ENCODE data around the gene USB1. TPM values are rescaled to one million over a fixed set of nuclear protein-coding genes. Genes with fewer than 3 reads are reported as not detected.

USB1 gene
- total RNA-seq, 2 experiments from 2014 or later = 32.9 to 37.5 TPM

GRCh38 chr16:58011652-58012051, 10.4 kb downstream of the USB1 start:
- peaks cover 21% of the 10 kb centered on the region for H3K36me3 Mint-ChIP-seq (ENCODE audit: low read depth)
- TF ChIP-seq CTCF (IDR thresholded peaks at IDR 0.05) = no peak
- no peaks in the 10 kb centered on the region for H3K9me3 Mint-ChIP-seq
- no peak overlapping the region for H3K27ac Mint-ChIP-seq
- POLR2A ChIA-PET = interaction anchor here (1.5 kb wide), 1 partner anchor 12 kb away, joined by 6 read pairs; no protein-coding TSS in a partner anchor
- no peak overlapping the region for H3K4me3 Mint-ChIP-seq
- ATAC-seq (no peak), DNase-seq (no peak)
- CTCF ChIA-PET = no interaction called here
- H3K4me1 Mint-ChIP-seq (ENCODE audit: low read depth) = no peaks in the 10 kb centered on the region
- intact Hi-C loops (cut with micrococcal nuclease) = no loop called here
- no peaks in the 10 kb centered on the region for H3K27me3 Mint-ChIP-seq

DNA sequence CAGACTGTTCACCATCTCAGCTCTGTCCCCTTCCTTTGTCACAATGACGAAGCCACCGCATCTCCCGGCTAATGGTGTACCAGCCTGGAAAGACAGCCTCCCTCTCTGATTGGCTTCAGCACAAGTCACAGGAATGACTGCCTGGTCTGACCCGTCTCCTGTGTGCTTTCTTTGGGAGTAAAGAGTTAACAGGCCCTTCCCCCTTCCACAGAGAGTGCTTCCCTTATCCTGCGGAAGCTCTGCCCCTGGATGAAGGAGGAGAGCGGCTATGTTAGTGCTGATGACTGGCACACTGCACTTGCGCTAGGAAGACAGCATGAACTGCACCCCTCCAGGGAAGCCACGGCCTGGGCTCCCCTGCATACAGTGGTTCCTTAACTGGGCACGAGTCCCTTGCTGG, 11.3 kb downstream of the USB1 start:
- TF ChIP-seq CTCF (IDR thresholded peaks at IDR 0.05) = no peak
- POLR2A ChIA-PET = interaction anchor here (1.5 kb wide), 1 partner anchor 11 kb away, joined by 6 read pairs; no protein-coding TSS in a partner anchor
- Mint-ChIP-seq H3K9me3 (no peaks in the 10 kb centered on the region), H3K36me3 (ENCODE audit: low read depth) (peaks cover 15% of the 10 kb centered on the region), H3K4me1 (ENCODE audit: low read depth) (no peaks in the 10 kb centered on the region), H3K27me3 (no peaks in the 10 kb centered on the region), H3K4me3 (no peak overlapping the region), H3K27ac (no peak overlapping the region)
- no peak for ATAC-seq
- intact Hi-C loops (cut with micrococcal nuclease) = no loop called here
- CTCF ChIA-PET = no interaction called here
- DNase-seq = no peak

- Mint-ChIP-seq H3K27ac (no peak overlapping the region), H3K4me1 (ENCODE audit: low read depth) (no peaks in the 10 kb centered on the region), H3K36me3 (ENCODE audit: low read depth) (peaks cover 15% of the 10 kb centered on the region), H3K27me3 (no peaks in the 10 kb centered on the region), H3K4me3 (no peak overlapping the region), H3K9me3 (no peaks in the 10 kb centered on the region)
- ATAC-seq = no peak
- POLR2A ChIA-PET = interaction anchor here (1.5 kb wide), 1 partner anchor 10 kb away, joined by 6 read pairs; no protein-coding TSS in a partner anchor
- intact Hi-C loops (cut with micrococcal nuclease) = no loop called here
- DNase-seq = no peak
- no peak for TF ChIP-seq CTCF (IDR thresholded peaks at IDR 0.05)
- CTCF ChIA-PET = interaction anchor here (1.0 to 1.8 kb wide), 3 partner anchors 11 to 113 kb away, joined by 3 to 6 read pairs (median 4); no protein-coding TSS in a partner anchor
These were observed 12.2 kb downstream of the USB1 start for GRCh38 chr16:58013201-58013956.

DNA sequence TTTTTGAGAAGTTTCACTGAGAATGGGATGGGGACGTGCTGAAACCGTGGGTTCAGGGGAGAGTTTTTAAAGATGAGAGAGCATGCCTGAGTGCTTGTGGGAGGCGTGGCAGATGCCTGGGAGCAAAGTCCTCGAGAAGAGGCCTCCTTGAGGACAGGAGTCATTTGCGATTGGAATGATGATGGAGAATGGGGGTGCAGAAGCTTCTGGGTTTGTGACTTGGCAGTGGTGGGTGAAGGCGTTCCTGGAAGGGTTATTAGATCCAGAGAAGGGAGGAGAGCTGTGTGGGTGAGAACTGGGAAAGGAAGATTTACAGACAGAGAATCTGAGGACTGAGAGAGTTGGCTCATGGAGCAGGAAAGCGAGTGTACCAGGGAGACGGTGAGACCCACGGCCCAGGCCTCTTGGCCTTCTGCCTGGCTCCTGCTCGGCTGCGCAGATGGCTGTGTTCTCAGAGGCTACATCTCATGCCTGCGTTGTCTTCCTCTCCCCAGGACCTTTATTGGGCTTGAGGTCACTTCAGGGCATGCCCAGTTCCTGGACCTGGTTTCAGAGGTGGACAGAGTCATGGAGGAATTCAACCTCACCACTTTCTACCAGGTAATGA, 15.7 kb downstream of the USB1 start:
- Mint-ChIP-seq H3K36me3 (ENCODE audit: low read depth) (no peaks in the 10 kb centered on the region), H3K9me3 (no peaks in the 10 kb centered on the region), H3K27ac (no peak overlapping the region), H3K4me3 (no peak overlapping the region), H3K27me3 (no peaks in the 10 kb centered on the region), H3K4me1 (ENCODE audit: low read depth) (peaks cover 5% of the 10 kb centered on the region)
- ATAC-seq = no peak
- POLR2A ChIA-PET = no interaction called here
- TF ChIP-seq CTCF (IDR thresholded peaks at IDR 0.05) = no peak
- intact Hi-C loops (cut with micrococcal nuclease) = no loop called here
- no peak for DNase-seq
- CTCF ChIA-PET = interaction anchor here (0.6 kb wide), 1 partner anchor 110 kb away, joined by 3 read pairs; no protein-coding TSS in a partner anchor

DNA sequence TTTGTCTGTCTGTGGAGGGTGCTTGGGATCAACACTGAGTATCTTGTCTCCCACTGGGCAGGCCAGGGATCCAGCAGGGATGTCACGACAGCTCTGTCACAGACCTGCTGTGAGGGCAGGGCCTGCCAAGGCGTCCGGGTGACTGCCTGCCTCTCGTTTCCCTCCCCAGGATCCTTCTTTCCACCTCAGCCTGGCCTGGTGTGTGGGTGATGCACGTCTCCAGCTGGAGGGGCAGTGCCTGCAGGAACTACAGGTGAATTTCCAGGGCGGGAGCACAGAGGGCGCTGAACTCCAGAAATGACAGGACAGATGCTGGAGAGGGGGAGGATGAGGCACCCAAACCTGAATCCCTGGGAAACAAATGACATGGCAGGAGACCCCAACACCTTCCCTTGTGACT, 17.6 kb downstream of the USB1 start:
- intact Hi-C loops (cut with micrococcal nuclease) = no loop called here
- CTCF ChIA-PET = interaction anchor here (1.7 kb wide), 1 partner anchor 262 kb away, joined by 5 read pairs; no protein-coding TSS in a partner anchor
- Mint-ChIP-seq H3K4me3 (no peak overlapping the region), H3K36me3 (ENCODE audit: low read depth) (no peaks in the 10 kb centered on the region), H3K9me3 (no peaks in the 10 kb centered on the region), H3K27ac (no peak overlapping the region), H3K4me1 (ENCODE audit: low read depth) (peaks cover 5% of the 10 kb centered on the region), H3K27me3 (no peaks in the 10 kb centered on the region)
- no peak for DNase-seq
- POLR2A ChIA-PET = no interaction called here
- no peak for TF ChIP-seq CTCF (IDR thresholded peaks at IDR 0.05)
- no peak for ATAC-seq

All from activated CD8-positive, alpha-beta T cell treated with anti-CD3 and anti-CD28 coated beads for 36 hours (primary cell).